Measurements from ENCODE around the gene URM1. TPM values are rescaled to one million over a fixed set of nuclear protein-coding genes. Genes with fewer than 3 reads are reported as not detected.
"Not testable (repeated sequence)": the region's sequence is repeated elsewhere in the genome, so short reads cannot be mapped to it uniquely, and the experiment has no call there.

Gene URM1
- total RNA-seq, 6 experiments from 2014 or later = 63.8 to 75.5 (median 70.2) TPM

- peak; percentile 39 for DNase-seq
- Mint-ChIP-seq H3K27me3 (ENCODE audit: insufficient read depth) (peaks cover 8% of the 10 kb centered on the region), H3K4me3 (no peak overlapping the region), H3K36me3 (ENCODE audit: low read depth) (no peaks in the 10 kb centered on the region), H3K4me1 (ENCODE audit: low read depth) (peaks cover 8% of the 10 kb centered on the region), H3K9me3 (no peaks in the 10 kb centered on the region), H3K27ac (no peak overlapping the region)
- peak; percentile 59 for TF ChIP-seq CTCF (IDR thresholded peaks at IDR 0.05)
Measured at GRCh38 chr9:128409978-128410377, 38.8 kb downstream of the URM1 start.

- H3K4me1 Mint-ChIP-seq (ENCODE audit: low read depth) = peaks cover 7% of the 10 kb centered on the region
- no peak for DNase-seq
- H3K36me3 Mint-ChIP-seq (ENCODE audit: low read depth) = no peaks in the 10 kb centered on the region
- no peak overlapping the region for H3K27ac Mint-ChIP-seq
- no peaks in the 10 kb centered on the region for H3K9me3 Mint-ChIP-seq
- H3K4me3 Mint-ChIP-seq = no peak overlapping the region
- no peak for TF ChIP-seq CTCF (IDR thresholded peaks at IDR 0.05)
- H3K27me3 Mint-ChIP-seq (ENCODE audit: insufficient read depth) = peaks cover 22% of the 10 kb centered on the region
Measured at GRCh38 chr9:128411364-128412119, 40.4 kb downstream of the URM1 start.

- peak; percentile 78 for TF ChIP-seq CTCF (IDR thresholded peaks at IDR 0.05)
- H3K4me1 Mint-ChIP-seq (ENCODE audit: low read depth) = peaks cover under 1% of the 10 kb centered on the region; the same call in 1 of the 2 replicates
- no peak overlapping the region for H3K4me3 Mint-ChIP-seq
- no peaks in the 10 kb centered on the region for H3K36me3 Mint-ChIP-seq (ENCODE audit: low read depth)
- no peak overlapping the region for H3K27ac Mint-ChIP-seq
- H3K9me3 Mint-ChIP-seq = no peaks in the 10 kb centered on the region
- H3K27me3 Mint-ChIP-seq (ENCODE audit: insufficient read depth) = peaks cover 26% of the 10 kb centered on the region
- DNase-seq = peak; percentile 28
Measured at GRCh38 chr9:128412120-128412790, 41.1 kb downstream of the URM1 start.

GRCh38 chr9:128413728-128414127 lies 42.6 kb downstream of the URM1 start:
- not testable (repeated sequence) for H3K4me1 Mint-ChIP-seq (ENCODE audit: low read depth); H3K27ac Mint-ChIP-seq; H3K9me3 Mint-ChIP-seq; DNase-seq; H3K36me3 Mint-ChIP-seq (ENCODE audit: low read depth); H3K4me3 Mint-ChIP-seq
- H3K27me3 Mint-ChIP-seq (ENCODE audit: insufficient read depth) = peaks cover 32% of the 10 kb centered on the region

GRCh38 chr9:128414461-128414860 lies 43.3 kb downstream of the URM1 start:
- Mint-ChIP-seq H3K9me3 (no peaks in the 10 kb centered on the region), H3K27me3 (ENCODE audit: insufficient read depth) (peaks cover 32% of the 10 kb centered on the region), H3K4me1 (ENCODE audit: low read depth) (peaks cover 7% of the 10 kb centered on the region), H3K4me3 (no peak overlapping the region), H3K27ac (no peak overlapping the region), H3K36me3 (ENCODE audit: low read depth) (no peaks in the 10 kb centered on the region)
- peak; percentile 32; the same call in 1 of the 2 replicates for TF ChIP-seq CTCF (IDR thresholded peaks at IDR 0.05)
- DNase-seq = no peak

- no peak for TF ChIP-seq CTCF (IDR thresholded peaks at IDR 0.05)
- no peak for DNase-seq
- no peaks in the 10 kb centered on the region for H3K9me3 Mint-ChIP-seq
- H3K4me3 Mint-ChIP-seq = no peak overlapping the region
- no peaks in the 10 kb centered on the region for H3K36me3 Mint-ChIP-seq (ENCODE audit: low read depth)
- H3K27me3 Mint-ChIP-seq (ENCODE audit: insufficient read depth) = peaks cover 32% of the 10 kb centered on the region
- H3K27ac Mint-ChIP-seq = no peak overlapping the region
- H3K4me1 Mint-ChIP-seq (ENCODE audit: low read depth) = peaks cover 13% of the 10 kb centered on the region
Measured at GRCh38 chr9:128415281-128415680, 44.1 kb downstream of the URM1 start.

All from HFFc6 (cell line).